Activated T-helper 2 cell treated with anti-CD3 and anti-CD28 coated beads, Interferon-gamma antibody, Interleukin-2, Interleukin-4, amounts not matched to agents 10 μg/mL and 5 μg/mL and 100 μg/mL, durations not matched to agents 14 hours and 24 hours and 36 hours (primary cell): ENCODE results near the gene CDC42SE2. TPM values are rescaled to one million over a fixed set of nuclear protein-coding genes. Genes with fewer than 3 reads are reported as not detected.
"Not testable (repeated sequence)": the region's sequence is repeated elsewhere in the genome, so short reads cannot be mapped to it uniquely, and the experiment has no call there.

Source experiments
- DNase-seq: peaks from one replicate; pipeline ENCODE4 v3.0.0; 2021; ENCODE audit warnings: low spot score
- H3K27ac Mint-ChIP-seq: one replicate; pipeline ENCODE4 v1.8.0; 2021; ENCODE audit warnings: mixed read lengths
- H3K27me3 Mint-ChIP-seq: one replicate; pipeline ENCODE4 v1.8.0; 2021; ENCODE audit warnings: low read depth, mixed read lengths
- H3K36me3 Mint-ChIP-seq: one replicate; pipeline ENCODE4 v1.8.0; 2021; ENCODE audit warnings: low read depth, mixed read lengths
- H3K4me1 Mint-ChIP-seq: one replicate; pipeline ENCODE4 v1.8.0; 2021; ENCODE audit warnings: low read depth, mixed read lengths
- H3K4me3 Mint-ChIP-seq: one replicate; pipeline ENCODE4 v1.8.0; 2021; ENCODE audit warnings: low read depth, mild to moderate bottlenecking, moderate library complexity, mixed read lengths
- H3K9me3 Mint-ChIP-seq: one replicate; pipeline ENCODE4 v1.8.0; 2021; ENCODE audit warnings: mixed read lengths
- intact Hi-C: fragments of 100-400 bp; cut with micrococcal nuclease; formaldehyde crosslinking; loops from one replicate; pipeline ENCODE4 v1.15.1; 2023
- total RNA-seq: library from RNA; stranded (reverse); gene quantifications from 2 replicates; pipeline ENCODE4 v1.2.3, GENCODE V29; 2022

The CDC42SE2 gene
- total RNA-seq, 1 donor from 2014 or later, result 89.5 TPM

DNA sequence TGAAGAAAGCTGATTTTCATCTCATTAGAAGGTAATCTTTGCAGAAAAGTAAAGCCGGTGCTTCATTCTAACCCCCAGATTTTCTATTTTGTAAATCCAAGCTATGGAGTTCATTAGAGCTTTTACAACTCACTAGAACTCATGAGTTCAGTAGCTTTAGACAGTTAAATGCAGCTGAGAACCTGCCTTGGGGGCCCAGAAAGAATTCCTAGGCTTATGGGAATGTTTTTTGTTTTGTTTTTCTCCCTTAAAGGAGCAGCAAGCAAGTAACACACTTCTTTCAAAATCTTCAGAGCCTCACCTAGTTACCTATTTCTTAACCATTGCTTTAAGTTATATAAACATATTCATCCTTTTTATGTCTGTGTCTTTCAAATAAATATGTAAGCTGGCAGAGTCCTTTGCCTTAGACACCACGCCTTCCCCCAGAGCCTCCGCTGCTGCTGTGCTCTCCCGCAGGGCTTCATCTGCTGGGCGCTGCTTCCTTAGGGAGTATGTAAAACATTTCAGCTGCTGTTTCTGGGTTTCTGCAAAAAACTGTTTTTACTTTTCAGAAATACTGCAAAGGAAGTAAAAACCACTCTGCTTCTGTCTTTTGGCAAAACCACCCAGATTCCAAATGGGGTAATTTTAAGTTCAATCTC, 132.9 kb downstream of the CDC42SE2 start:
- peaks cover 88% of the 10 kb centered on the region for H3K36me3 Mint-ChIP-seq
- H3K4me1 Mint-ChIP-seq, result peaks cover 53% of the 10 kb centered on the region
- intact Hi-C loops, result loop anchor here (1.0 kb wide), 1 partner anchor 18 kb away; no protein-coding TSS in a partner anchor
- H3K9me3 Mint-ChIP-seq, result peaks cover 6% of the 10 kb centered on the region
- peak overlapping the region; percentile 90 for H3K27ac Mint-ChIP-seq
- H3K4me3 Mint-ChIP-seq, result peak overlapping the region; percentile 9
- no peaks in the 10 kb centered on the region for H3K27me3 Mint-ChIP-seq
- no peak for DNase-seq

DNA sequence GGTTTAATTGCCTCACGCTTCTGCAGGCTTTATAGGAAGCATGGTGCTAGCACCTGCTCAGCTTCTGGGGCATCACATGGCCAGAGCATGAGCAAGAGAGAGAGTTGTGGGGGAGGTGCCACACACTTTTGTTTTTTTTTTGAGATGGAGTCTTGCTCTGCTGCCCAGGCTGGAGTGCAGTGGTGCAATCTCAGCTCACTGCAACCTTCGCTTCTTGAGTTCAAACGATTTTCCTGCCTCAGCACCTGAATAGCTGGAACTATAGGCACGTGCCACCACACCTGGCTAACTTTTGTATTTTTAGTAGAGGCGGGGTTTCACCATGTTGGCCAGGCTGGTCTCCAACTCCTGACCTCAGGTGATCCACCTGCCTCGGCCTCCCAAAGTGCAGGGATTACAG, 135.2 kb downstream of the CDC42SE2 start:
- DNase-seq, intact Hi-C loops, H3K27ac Mint-ChIP-seq, H3K27me3 Mint-ChIP-seq, H3K4me3 Mint-ChIP-seq: not testable (repeated sequence)
- Mint-ChIP-seq H3K36me3 (peaks cover 87% of the 10 kb centered on the region), H3K9me3 (peaks cover 20% of the 10 kb centered on the region), H3K4me1 (peaks cover 31% of the 10 kb centered on the region)

DNA sequence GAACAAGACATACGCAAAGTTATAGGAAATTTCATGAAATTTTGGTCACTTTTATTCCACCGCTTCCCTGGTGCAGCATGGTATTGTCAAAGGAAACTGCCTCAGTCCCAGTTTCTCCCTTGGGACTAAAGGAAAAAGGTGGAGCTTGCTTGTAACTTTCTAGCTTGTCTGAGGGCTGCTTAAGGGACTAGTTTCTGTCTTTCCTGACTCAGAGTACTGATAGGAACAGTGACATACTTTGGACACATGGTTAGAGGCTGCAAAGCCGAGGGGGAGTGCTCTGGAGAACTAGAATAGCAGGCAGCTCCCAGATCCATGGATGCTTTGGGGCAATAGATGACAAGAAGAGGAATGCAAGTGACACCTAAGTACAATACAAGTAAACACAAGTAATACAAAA, 136.7 kb downstream of the CDC42SE2 start:
- Mint-ChIP-seq H3K27ac (peak overlapping the region; percentile 11), H3K27me3 (no peaks in the 10 kb centered on the region), H3K4me1 (peaks cover 23% of the 10 kb centered on the region), H3K9me3 (peaks cover 20% of the 10 kb centered on the region), H3K4me3 (no peak overlapping the region), H3K36me3 (peaks cover 87% of the 10 kb centered on the region)
- intact Hi-C loops, result no loop called here
- no peak for DNase-seq

DNA sequence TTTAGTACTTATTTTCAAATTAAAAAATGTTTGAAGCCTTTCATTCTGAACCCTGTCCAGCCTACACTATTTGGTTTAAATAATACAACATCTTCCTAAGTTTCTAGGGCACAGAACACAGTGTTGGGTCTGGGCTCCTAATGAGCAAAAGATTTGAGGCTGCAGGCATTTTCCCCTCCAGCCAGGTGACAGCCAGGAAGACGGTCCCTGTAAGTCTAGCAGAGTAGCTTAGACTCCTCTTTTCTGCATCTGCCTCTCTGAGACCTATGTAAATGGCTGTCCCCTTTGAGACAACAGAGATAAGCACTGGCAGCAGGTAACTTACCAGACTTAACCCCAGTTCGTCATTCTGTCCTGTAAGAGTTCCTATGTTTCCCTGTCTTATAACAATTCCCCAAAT, 141.8 kb downstream of the CDC42SE2 start:
- no peak for DNase-seq

DNA sequence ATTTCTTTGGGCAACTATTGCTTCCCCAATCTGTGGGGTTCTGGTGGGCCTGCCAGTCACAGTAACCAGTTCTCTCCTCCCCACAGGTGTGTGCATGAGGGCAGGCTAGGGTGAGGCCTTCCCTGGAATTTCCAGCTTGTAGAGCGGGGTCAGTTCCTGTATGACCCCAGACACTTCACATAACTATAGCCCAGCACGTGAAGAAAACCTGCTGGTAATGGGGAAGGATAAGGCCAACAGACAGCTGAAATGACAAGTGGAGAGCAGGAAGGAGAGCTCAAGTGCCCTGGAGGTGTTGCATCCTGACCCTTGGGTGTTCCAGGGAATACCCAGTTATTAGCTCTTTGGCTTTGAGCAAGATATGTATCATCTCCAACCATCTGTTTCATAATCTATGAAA, 142.2 kb downstream of the CDC42SE2 start:
- Mint-ChIP-seq H3K36me3 (peaks cover 88% of the 10 kb centered on the region), H3K27me3 (no peaks in the 10 kb centered on the region), H3K9me3 (peaks cover 15% of the 10 kb centered on the region), H3K27ac (no peak overlapping the region), H3K4me1 (peaks cover 6% of the 10 kb centered on the region), H3K4me3 (no peak overlapping the region)
- intact Hi-C loops, result no loop called here
- DNase-seq, result no peak

More for the DNA sequence above, 141.8 kb downstream of the CDC42SE2 start:
- Mint-ChIP-seq H3K4me1 (peaks cover 8% of the 10 kb centered on the region), H3K36me3 (peaks cover 88% of the 10 kb centered on the region), H3K27ac (no peak overlapping the region), H3K4me3 (no peak overlapping the region), H3K9me3 (peaks cover 18% of the 10 kb centered on the region), H3K27me3 (no peaks in the 10 kb centered on the region)
- intact Hi-C loops, result no loop called here

DNA sequence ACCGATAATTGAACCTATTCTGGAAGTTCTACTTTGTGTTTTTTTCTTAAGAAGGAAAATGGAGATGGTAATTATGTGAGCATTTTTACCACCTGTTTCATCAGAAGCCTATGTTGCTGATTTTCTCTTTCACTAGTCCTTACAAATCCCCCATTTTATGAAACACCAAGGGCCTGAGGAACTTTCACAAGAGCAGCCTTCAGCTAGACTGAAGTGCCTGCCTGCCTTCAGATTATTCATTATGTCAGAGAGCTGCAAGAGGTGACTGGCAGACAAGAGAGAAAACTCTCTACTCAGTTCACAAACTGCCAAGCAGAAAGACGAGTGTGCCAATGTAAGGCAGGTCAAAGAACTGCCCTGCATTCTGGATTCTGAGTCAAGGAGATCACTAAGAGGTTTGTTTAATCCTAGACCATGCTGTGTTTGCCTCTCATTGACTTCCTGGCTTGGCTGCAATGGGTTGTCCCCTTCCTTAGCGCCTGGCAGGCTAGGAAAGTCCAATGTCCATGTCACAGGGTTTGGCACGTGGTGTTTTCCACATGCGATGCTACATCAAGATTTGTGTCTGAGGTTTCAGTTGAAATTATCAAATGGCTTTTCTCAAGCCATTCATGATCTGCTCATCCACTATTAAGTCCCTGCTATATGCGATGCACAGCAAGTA, 143.3 kb downstream of the CDC42SE2 start:
- intact Hi-C loops, result no loop called here
- Mint-ChIP-seq H3K27me3 (no peaks in the 10 kb centered on the region), H3K36me3 (peaks cover 85% of the 10 kb centered on the region), H3K4me1 (peaks cover 6% of the 10 kb centered on the region), H3K4me3 (no peak overlapping the region), H3K27ac (peak overlapping the region; percentile 12), H3K9me3 (peaks cover 14% of the 10 kb centered on the region)
- no peak for DNase-seq

DNA sequence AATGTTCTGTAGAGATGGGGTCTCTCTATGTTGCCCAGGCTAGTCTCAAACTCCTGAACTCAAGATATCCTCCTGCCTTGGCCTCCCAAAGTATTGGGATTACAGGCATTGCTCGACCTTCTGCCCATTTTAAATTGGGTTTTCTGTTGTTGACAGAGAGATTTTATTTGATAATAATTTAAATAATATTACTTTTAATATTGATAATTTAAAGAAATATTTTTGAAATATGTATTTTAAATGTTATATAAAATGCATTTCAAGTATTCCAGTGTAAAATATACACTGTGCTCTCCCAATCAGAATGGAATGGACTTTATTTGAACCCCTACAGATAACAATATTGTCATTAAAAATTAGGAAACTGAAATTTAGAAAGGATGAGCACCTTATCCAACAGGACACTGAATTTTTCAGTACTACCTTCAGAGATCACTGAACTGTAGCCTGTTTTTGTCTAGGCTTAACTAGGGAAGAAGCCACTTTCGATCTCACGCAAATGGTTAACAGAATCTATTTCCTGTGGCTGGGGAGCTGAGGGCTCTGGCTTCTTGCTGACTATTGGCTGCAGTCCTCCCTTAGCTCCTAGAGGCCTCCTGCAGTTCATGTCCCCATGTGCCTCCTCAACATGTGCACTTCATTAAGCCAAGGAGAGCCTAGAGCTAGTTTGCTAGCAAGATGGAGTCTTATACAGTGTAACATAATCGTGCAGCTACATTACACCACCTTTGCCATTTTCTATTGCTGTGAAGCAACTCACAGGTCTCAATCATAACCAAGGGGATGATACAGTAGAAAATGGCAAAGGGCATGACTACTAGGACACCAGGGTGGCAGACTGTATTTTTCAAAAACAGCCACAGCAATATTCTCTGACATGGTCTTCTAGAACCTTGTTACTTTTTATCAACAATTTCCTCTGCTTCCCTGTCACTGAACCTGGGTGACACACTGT, 150.0 kb downstream of the CDC42SE2 start:
- peak; percentile 34 for DNase-seq
- H3K4me1 Mint-ChIP-seq, result peaks cover 32% of the 10 kb centered on the region
- H3K9me3 Mint-ChIP-seq, result peaks cover 4% of the 10 kb centered on the region
- H3K36me3 Mint-ChIP-seq, result peaks cover 53% of the 10 kb centered on the region
- H3K27me3 Mint-ChIP-seq, result no peaks in the 10 kb centered on the region
- peak overlapping the region; percentile 47 for H3K4me3 Mint-ChIP-seq
- peak overlapping the region; percentile 92 for H3K27ac Mint-ChIP-seq
- intact Hi-C loops, result loop anchor here (1.0 to 10.0 kb wide), 2 partner anchors 18 to 349 kb away; no protein-coding TSS in a partner anchor

DNA sequence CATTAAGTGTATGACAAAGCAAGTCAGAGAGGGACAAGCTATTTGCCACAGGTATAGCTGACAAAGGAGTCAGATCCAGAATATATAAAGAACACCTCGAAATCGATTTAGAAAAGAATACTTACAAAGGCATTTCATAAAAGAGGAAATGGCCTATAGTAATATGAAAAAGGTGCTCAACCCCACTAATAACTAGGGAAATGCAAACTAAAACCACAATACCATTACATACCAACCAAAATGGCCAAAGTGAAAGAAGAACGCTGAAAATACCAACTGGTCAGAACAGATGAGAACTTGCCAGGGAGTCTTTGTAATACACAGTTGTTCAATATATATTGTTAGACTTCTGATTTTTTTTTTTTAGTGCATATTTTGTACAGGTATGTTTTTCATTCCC, 152.9 kb downstream of the CDC42SE2 start:
- H3K36me3 Mint-ChIP-seq, result peaks cover 41% of the 10 kb centered on the region

DNA sequence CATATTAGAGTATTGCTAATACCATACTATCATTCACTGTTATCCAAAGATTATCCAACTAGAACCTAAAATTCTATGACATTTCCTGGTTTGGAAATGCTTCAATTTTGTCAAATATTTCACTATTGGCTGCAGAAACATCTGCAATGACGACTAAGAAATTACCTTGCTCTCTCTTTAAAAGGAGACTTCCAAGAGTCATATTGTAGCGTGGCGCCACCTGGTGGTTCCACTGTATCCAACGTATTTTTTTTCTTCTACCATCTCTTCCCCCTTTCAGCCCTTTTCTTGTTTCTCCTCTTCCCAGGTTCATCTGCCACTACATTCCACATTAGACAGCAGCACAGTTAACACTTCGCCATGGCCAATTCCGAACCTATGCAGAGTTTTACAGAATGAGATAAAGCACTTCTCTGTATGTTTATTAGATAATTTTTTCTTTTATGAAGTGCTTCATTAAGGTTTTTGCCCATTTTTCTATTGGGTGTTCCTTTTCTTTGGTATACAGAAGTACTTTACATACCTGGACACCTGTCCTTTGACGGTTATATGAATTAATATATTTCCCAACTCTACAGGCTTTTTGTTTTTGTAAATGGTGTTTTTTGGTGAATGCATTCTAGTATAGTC, 153.5 kb downstream of the CDC42SE2 start:
- peak overlapping the region; percentile 56 for H3K27ac Mint-ChIP-seq
- H3K36me3 Mint-ChIP-seq, result peaks cover 46% of the 10 kb centered on the region
- intact Hi-C loops, result loop anchor here (1.0 to 10.0 kb wide), 3 partner anchors 253 to 545 kb away; no protein-coding TSS in a partner anchor
- peaks cover 32% of the 10 kb centered on the region for H3K4me1 Mint-ChIP-seq
- H3K9me3 Mint-ChIP-seq, result no peaks in the 10 kb centered on the region
- peak; percentile 66 for DNase-seq
- no peaks in the 10 kb centered on the region for H3K27me3 Mint-ChIP-seq
- H3K4me3 Mint-ChIP-seq, result peak overlapping the region; percentile 16

More for the DNA sequence above, 152.9 kb downstream of the CDC42SE2 start:
- Mint-ChIP-seq H3K4me1 (peaks cover 32% of the 10 kb centered on the region), H3K27me3 (no peaks in the 10 kb centered on the region), H3K9me3 (no peaks in the 10 kb centered on the region), H3K4me3 (peak overlapping the region; percentile 16), H3K27ac (peak overlapping the region; percentile 27)
- no peak for DNase-seq
- intact Hi-C loops, result loop anchor here (1.0 to 10.0 kb wide), 3 partner anchors 252 to 544 kb away; no protein-coding TSS in a partner anchor

DNA sequence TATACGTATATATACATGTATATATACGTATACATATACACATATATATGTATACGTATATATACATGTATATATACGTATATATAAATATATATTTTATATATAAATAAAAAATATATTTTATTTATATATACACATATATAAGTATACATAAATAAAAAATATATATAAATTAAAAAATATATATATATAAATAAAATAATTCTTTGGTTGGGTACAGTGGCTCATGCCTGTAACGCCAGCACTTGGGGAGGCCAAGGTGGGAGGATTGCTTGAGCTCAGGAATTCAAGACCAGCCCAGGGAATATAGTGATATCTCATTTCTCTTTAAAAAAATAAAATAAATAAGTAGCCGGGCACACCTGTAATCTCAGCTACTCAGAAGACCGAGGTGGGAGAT, 155.0 kb downstream of the CDC42SE2 start:
- no peak overlapping the region for H3K27ac Mint-ChIP-seq
- no peaks in the 10 kb centered on the region for H3K9me3 Mint-ChIP-seq
- H3K4me1 Mint-ChIP-seq, result peaks cover 28% of the 10 kb centered on the region
- no peak for DNase-seq
- H3K36me3 Mint-ChIP-seq, result peaks cover 51% of the 10 kb centered on the region
- H3K27me3 Mint-ChIP-seq, result no peaks in the 10 kb centered on the region
- intact Hi-C loops, result loop anchor here (5.0 to 10.0 kb wide), 2 partner anchors 354 to 547 kb away; no protein-coding TSS in a partner anchor
- H3K4me3 Mint-ChIP-seq, result no peak overlapping the region

DNA sequence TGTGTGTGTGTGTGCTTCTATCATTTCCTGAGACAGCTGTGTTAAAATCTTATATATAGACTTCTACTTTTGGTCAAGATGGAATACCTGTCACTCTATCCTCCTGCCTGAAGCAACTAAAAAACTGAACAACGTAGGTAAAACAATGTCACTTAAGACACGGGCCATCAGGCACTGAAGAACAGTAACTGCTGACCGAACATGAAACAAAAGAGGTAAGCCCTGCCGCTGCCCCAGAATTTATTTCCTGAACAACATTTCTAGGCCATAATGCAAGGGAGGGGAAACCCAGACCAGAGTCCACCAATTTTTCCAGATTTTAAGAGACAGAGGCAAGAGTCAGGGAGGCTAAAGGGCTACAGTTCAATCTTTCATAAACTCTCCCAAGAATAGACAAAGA, 156.0 kb downstream of the CDC42SE2 start:
- H3K27me3 Mint-ChIP-seq, result no peaks in the 10 kb centered on the region
- intact Hi-C loops, result loop anchor here (5.0 to 10.0 kb wide), 2 partner anchors 355 to 548 kb away; no protein-coding TSS in a partner anchor
- peak overlapping the region; percentile 42 for H3K27ac Mint-ChIP-seq
- no peak overlapping the region for H3K4me3 Mint-ChIP-seq
- H3K4me1 Mint-ChIP-seq, result peaks cover 19% of the 10 kb centered on the region
- H3K36me3 Mint-ChIP-seq, result peaks cover 42% of the 10 kb centered on the region
- no peaks in the 10 kb centered on the region for H3K9me3 Mint-ChIP-seq
- no peak for DNase-seq

DNA sequence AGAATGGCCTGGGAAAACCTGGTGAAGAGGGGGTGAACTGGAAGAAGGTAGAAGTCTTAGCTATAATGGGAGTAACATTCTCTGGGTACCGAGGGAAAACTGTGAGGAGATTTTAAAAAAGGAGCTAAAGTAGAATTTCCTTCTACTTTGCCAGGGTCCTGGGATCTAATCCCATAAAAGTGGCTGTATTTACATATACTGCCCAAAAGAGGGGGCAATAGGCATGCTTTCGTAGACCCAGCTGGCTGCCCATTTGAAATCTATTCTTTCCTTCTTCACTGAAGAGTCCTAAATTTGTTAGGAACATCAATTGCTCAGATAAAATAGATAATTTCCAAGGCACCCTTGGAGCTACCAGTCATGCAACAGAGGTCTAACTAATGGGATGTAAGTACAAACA, 159.2 kb downstream of the CDC42SE2 start:
- H3K27ac Mint-ChIP-seq, result no peak overlapping the region
- H3K27me3 Mint-ChIP-seq, result no peaks in the 10 kb centered on the region
- H3K4me3 Mint-ChIP-seq, result no peak overlapping the region
- intact Hi-C loops, result loop anchor here (2.0 kb wide), 1 partner anchor 586 kb away; no protein-coding TSS in a partner anchor
- H3K36me3 Mint-ChIP-seq, result peaks cover 51% of the 10 kb centered on the region
- H3K4me1 Mint-ChIP-seq, result peaks cover 2% of the 10 kb centered on the region
- DNase-seq, result no peak
- no peaks in the 10 kb centered on the region for H3K9me3 Mint-ChIP-seq
